ENCODE measurements around the gene XIRP1.

Gene XIRP1

DNA sequence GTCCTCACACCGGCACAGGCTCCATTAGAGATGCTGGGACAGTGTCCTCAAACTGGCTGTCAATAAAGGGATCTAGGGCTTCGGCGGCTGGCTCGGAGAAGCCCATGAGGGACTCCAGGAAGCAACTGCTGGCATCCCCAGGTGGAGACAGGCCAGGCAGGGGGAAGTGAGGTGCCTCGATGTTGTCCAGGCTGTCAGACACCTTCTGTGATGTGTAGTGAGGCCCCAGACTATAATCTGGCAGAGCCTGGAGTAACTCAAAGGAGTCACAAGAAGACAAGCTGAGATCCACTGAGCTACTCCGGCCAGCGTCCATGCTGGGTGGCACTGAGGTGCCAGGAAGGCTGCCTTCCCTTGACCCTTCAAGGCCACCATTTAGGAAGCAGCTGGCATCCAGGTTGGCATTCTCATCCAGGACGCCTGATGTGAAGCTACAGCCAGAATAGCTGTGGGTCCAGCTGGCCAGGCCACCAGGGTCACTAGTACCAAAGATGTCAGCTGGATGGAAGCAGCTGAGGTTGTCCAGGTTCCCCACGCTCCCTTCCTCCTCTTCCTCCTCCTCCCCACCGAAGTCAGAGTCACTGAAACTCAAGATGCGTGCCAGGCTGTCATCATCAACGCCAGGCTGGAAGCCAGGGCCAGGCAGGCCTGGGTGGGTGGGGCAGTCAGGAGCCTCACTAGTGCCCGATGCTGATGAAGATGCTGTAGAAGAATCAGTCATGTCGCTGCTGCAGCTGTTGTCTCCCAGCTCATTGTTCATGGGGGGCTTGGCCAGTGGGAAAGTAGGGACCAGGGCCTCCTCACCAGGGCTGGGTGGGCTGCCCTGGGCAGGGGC is 49.1 kb downstream of the XIRP1 start:
- no peak overlapping the region for H3K4me3 ChIP-seq (ENCODE audit: low read length)
- no peak for DNase-seq (ENCODE audit: low read depth)
- TF ChIP-seq, protein P1, sequence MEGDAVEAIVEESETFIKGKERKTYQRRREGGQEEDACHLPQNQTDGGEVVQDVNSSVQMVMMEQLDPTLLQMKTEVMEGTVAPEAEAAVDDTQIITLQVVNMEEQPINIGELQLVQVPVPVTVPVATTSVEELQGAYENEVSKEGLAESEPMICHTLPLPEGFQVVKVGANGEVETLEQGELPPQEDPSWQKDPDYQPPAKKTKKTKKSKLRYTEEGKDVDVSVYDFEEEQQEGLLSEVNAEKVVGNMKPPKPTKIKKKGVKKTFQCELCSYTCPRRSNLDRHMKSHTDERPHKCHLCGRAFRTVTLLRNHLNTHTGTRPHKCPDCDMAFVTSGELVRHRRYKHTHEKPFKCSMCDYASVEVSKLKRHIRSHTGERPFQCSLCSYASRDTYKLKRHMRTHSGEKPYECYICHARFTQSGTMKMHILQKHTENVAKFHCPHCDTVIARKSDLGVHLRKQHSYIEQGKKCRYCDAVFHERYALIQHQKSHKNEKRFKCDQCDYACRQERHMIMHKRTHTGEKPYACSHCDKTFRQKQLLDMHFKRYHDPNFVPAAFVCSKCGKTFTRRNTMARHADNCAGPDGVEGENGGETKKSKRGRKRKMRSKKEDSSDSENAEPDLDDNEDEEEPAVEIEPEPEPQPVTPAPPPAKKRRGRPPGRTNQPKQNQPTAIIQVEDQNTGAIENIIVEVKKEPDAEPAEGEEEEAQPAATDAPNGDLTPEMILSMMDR (IDR thresholded peaks at IDR 0.05; ENCODE audit: insufficient read depth, low read depth, low read length, missing control alignments), result no peak

DNA sequence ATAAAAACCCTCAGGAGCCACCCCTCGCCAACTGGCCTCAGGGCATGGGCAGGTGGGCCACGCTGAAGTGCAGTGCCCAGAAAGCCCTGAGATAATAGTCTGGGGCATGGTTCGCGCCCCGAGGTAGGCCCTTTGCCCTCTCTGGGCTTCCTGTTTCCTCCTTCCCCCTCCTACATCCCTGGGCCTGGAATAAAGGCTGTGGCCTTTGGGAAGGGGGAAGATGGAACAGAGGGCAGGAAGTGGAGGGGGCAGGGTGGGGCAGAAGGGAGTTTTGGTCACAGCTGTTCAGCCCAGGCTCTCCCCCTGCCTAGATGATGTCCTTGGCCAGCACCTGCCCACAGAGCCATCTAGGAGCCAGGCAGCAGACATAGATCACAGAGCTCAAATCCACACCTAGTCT is 50.3 kb downstream of the XIRP1 start:
- no peak for DNase-seq (ENCODE audit: low read depth)
- TF ChIP-seq, protein P1 (IDR thresholded peaks at IDR 0.05; ENCODE audit: insufficient read depth, low read depth, low read length, missing control alignments), result no peak
- no peak overlapping the region for H3K4me3 ChIP-seq (ENCODE audit: low read length)

DNA sequence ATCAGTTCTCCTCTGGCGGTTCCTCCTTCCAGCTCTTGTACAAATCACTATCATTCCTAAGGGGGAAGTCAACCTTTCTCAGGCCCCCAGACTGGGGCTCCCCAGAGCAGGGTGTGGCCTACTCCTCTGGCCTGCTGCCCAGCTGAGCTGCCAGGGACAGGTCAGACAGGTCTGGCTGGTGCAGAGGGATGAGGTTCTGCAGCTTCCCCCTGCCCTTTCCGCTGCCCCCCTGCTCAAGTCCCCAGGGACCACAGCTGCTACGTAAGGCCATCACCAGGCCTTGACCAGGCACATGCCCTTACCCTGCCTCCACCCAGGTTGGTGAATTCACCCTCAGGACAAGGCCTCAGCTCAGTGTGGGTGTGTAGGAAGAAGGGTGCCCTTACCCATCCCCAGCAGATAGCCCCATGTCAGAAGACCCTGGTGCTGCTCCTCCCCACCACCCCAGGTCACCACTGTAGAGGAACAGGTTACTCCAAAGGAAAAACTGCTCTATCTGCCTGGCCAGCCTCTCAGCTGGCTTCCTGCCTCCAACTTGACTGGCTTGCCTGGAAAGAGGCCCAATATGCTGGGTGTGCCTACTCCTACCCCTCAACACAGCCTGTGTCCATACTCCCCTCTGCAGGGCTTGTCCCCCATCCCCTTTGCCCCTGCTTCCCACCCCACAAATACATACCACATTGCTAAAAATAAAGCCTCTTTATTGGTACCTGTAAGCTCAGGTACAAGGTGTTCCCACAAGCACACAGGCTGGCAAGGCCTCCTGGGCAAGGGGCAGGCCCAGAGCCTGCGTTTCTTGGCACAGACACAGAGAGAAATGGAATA is 51.0 kb downstream of the XIRP1 start:
- DNase-seq (ENCODE audit: low read depth), result peak; percentile 91
- H3K4me3 ChIP-seq (ENCODE audit: low read length), result no peak overlapping the region
- TF ChIP-seq, protein P1 (IDR thresholded peaks at IDR 0.05; ENCODE audit: insufficient read depth, low read depth, low read length, missing control alignments), result no peak

DNA sequence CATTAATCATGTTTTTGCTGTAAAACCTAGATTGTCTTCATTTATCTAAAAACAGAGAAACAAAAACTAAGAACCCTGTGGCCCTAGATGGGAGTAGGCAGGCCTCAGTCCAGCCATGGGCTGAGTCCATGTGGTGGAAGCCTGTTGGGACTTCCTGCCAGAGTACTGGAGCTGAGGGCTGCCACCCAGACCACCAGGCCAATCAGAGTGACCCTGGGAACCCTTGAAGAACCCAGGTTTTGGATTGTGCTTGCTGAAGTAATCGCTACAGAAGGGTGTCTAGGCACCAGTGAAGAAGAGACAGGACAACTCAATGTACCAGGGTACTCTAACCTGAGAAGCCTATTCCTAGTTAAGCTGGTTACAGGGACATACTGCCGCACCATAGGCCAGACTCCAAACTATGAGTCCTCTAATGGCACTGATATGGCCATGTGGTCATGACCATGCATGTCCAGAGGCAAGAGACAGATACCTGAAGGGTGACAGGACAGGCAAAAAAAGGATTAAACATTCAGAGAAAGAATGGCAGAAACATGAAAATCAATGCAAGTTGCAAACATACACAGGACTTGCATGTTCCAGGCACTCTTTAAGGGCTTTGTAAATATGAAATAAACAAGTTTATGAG is 51.9 kb downstream of the XIRP1 start:
- H3K4me3 ChIP-seq (ENCODE audit: low read length), result no peak overlapping the region
- DNase-seq (ENCODE audit: low read depth), result peak; percentile 61
- TF ChIP-seq, protein P1 (IDR thresholded peaks at IDR 0.05; ENCODE audit: insufficient read depth, low read depth, low read length, missing control alignments), result no peak

GRCh38 chr3:39139442-39139841 is 53.0 kb downstream of the XIRP1 start:
- TF ChIP-seq, protein P1 (IDR thresholded peaks at IDR 0.05; ENCODE audit: insufficient read depth, low read depth, low read length, missing control alignments), result no peak
- no peak for DNase-seq (ENCODE audit: low read depth)
- H3K4me3 ChIP-seq (ENCODE audit: low read length), result no peak overlapping the region

DNA sequence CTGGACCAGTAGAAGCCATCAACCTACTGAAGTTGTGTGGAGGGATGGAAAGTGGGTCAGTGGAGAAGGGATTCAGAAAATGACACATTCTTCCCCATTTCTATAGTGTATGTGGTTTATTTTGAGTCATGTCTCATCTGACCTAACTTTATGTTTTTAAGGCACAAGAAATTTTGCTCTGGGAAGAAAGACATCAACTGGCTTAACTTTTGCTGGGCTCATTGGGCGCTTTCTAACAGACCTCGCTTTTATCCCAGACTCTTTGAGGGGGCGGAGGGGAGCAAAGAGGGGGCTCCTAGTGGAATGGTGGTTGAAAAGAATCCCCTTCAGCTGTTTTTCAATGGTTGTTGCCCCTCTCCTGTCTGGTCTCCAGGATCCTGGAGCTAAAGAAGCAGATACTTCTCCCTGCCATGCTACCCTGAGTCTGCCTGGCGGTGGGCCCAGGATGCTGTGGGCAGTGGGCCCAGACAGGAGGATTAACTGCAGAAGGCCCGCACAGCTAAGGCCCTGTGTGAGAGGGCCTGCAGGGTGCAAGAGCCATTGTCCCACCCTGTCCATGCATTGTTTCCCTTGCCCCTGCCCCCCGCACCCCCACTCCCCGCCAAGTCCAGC is 53.5 kb downstream of the XIRP1 start:
- no peak overlapping the region for H3K4me3 ChIP-seq (ENCODE audit: low read length)
- TF ChIP-seq, protein P1 (IDR thresholded peaks at IDR 0.05; ENCODE audit: insufficient read depth, low read depth, low read length, missing control alignments), result no peak
- no peak for DNase-seq (ENCODE audit: low read depth)
